GM18502 (cell line): ENCODE measurements around the gene MIDN.
"Not testable (repeated sequence)": the region's sequence is repeated elsewhere in the genome, so short reads cannot be mapped to it uniquely, and the experiment has no call there.

Experiments
- ATAC-seq: cut with Tn5 transposase; IDR thresholded peaks from one replicate; pipeline ENCODE4 v1.9.1; 2021; ENCODE audit warnings: mild to moderate bottlenecking; ENCODE audit not compliant: unreplicated experiment, poor library complexity

Gene MIDN

DNA sequence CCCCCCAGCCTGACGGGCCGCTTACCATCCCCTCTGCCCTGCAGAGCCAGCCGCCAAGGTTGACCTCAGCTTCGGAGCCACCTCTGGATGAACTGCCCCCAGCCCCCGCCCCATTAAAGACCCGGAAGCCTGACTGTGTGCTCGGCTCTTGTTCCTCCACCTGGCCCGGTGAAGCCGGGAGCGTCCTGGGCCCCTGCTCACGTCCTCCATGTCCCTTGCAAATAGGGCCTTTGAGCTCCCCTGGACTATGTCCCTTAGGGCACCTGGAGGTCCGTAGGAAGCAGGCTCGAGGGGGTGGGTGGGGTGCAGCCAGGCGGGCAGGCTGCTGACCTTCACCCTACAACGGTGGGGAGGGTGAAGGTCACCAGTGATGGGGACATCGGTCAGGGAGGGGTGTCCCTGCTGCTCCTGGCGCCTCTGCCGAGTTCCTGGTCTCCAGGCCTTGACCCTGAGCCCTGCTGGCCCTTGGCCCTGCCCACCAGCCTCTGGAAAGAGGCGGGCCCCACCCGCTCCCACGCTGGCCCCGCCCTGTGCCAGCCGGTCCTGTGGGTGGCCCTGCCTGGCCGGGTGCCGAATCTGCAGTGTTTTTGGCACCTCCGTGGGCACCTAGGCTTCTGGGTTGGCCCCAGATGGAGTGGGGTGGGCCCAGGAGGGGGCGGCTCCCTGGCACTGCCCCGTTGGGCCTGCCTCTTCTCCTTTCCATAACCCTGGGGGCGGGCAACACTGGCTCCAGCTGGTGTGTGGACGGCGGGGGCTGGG, 3.5 kb upstream of the MIDN start:
- ATAC-seq = no peak

DNA sequence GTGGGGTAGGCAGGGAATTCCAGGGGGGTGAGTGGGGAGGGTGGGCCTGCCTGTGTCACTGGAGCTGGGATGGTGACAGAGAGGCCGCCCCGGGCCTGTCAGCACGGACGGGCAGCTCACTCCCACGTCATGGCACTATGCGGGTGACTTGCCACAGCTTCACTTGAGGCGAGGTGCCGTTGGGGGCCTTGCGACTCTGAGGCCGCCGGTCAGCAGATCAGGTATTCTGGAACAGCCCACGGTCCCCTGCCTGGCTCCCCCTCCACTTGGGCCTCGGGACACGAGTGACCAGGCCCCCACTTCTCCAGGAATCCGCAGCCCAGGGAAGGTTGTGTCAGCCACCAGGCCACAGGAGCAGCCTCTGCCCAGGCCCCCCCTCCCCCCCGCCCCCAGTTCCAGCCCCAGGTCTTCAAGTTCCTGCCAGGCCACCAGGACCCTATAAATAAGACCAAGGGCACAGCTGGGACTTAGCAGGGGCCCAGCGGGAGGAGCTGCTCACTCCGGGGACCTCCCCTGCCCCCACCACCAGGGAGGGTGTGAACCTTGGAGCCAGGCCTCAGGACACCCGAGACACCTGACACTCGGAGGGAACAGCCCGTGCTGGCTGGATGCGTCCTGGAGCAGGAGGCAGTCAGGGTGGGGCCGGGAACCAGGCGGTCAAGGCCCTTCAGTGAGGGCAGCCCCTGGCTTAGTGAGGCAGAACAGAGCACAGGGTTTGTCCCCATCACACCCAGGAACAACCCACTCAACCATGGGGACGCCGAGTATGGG, 2.7 kb upstream of the MIDN start:
- no peak for ATAC-seq

DNA sequence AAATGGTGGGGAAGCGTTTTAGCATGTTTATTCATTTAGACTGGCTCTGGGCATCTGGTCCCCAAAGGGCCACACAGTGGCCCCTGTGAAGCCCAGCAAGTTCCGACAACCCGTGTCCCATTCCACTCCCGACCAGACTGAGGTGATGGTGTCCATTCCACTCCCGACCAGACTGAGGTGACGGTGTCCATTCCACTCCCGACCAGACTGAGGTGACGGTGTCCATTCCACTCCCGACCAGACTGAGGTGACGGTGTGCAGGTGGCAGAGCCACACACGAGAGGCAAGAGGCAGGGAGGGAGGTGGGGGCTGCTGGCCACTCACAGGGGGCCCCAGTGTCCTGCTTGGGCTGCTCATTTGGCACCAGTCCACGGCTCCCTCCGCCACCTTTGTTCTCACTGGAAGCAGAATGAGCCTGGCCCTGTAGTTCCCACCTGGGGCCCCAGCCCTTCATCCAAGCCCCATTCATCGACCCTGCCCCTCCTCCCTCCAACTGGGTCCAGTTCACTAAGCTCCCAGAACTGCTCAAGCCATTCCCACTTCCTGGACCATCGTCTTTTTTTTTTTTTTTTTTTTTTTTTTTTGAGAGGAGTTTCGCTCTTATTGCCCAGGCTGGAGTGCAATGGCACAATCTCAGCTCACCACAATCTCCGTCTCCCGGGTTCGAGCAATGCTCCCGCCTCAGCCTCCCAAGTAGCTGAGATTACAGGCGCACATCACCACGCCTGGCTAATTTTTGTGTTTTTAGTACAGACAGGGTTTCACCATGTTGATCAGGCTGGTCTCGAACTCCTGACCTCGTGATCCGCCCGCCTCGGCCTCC, 1.9 kb upstream of the MIDN start:
- not testable (repeated sequence) for ATAC-seq

DNA sequence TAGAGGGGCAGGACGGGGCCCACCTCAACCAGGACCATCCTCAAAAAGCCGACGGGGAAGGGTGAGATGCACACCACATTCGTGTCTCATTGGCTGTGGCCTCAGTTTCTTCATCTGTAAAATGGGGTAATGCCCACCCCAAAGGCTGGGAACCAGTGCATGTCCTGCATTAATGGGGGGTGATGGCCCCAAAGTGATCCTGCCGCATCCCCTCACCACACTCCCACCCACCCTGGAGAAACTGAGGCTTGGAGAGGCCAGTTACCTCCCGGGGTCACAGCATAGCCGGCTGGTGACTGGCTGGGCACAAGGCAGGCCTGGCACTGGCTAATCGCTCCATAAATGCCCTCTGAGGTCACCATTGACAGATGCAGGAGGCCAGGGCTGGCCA, 640 bp upstream of the MIDN start:
- ATAC-seq = no peak

- peak; percentile 36 for ATAC-seq
Measured at GRCh38 chr19:1248786-1249297, 459 bp downstream of the MIDN start.

DNA sequence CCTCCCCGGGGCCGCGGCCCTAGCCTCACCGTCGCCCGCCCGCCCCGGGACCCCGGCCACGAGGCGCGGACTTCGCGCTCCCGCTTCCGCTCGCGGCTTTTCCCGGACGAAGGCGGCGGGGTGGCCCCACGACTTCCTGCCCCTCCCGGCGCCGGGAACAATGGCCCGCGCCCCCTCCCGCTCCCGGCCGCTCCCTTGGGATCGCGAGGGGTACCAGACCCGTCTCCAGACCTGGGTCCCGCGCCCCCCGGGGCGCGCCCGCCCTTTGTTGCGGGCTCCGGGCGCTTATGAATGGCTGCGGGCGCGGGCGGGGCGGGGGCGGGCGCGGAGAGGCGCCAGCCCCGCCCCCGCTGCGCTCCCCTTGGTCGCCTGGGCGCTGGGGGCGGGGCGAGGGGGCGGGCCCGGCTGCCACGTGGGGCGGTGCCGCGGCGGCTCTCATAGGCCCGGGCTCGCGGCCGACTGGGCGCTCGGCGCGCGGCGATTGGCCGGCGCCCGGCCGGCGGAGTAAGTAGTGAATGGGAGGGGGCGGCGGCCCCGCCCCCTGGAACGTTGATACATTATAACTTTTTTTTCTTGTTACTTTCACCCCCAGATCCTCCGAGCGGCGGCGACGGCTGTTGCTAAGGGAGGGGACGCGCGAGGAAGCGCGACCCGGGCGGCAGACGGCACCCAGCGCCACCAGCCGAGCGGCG, 1.1 kb downstream of the MIDN start:
- ATAC-seq = peak; percentile 33

DNA sequence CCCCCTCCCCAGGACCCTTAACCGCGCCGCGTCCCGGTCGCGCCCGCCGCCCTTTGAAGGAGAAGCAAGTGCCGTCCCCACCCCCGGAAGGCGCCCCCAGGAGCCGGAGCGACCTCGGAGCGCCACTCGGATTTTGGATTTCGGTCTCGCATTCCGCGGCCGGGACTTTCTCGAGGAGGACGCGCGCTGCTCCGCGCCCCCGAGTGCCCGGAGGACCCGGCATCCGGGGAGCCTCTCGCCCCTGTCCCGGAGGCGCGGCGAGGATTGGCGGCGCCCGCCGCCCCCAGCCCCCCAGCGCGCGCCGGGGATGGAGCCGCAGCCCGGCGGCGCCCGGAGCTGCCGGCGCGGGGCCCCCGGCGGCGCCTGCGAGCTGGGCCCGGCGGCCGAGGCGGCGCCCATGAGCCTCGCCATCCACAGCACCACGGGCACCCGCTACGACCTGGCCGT, 1.6 kb downstream of the MIDN start:
- ATAC-seq = no peak

DNA sequence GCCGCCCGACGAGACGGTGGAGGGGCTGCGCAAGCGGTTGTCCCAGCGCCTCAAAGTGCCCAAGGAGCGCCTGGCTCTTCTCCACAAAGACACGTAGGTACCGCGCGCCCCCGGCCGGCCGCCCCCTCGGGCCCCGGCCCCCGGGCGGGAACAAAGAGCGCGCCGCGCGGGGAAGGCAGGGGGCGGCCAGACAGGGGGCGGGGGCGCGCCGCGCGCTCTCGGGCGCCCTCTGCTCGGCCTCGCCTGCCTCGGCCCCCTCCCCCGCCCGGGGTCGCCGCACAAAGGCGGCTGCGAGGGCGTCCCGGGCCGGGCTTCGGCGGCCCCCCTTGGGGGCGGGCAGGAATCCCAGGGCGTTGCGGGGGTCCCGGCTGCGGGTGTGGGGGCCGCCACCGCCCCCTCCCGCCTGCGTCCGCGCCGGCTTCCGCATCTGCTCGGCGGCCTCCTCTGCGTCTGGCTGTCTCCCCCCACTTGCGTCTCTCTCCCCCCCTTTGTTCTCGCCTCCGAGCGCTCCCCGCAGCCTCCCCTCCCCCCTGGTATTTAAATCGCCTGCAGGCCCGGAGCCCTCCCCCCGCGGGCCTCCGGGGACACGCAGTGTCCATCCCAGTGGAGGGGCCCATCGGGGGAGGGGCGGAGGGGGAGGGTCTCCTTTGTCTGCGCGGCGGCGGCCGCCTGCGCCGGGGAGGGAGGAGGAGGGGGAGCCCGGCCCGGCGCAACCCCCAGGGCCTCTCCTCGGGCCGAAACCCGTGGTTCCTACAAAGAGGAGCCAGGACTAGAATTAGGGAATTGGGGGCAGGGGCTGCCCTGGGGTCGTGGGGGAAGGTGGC, 2.3 kb downstream of the MIDN start:
- no peak for ATAC-seq

GRCh38 chr19:1251330-1252220, 3.2 kb downstream of the MIDN start:
- no peak for ATAC-seq

GRCh38 chr19:1252221-1252820, 3.9 kb downstream of the MIDN start:
- no peak for ATAC-seq

- no peak for ATAC-seq
Measured at GRCh38 chr19:1252821-1253513, 4.6 kb downstream of the MIDN start.

GRCh38 chr19:1253514-1254080, 5.2 kb downstream of the MIDN start:
- no peak for ATAC-seq

DNA sequence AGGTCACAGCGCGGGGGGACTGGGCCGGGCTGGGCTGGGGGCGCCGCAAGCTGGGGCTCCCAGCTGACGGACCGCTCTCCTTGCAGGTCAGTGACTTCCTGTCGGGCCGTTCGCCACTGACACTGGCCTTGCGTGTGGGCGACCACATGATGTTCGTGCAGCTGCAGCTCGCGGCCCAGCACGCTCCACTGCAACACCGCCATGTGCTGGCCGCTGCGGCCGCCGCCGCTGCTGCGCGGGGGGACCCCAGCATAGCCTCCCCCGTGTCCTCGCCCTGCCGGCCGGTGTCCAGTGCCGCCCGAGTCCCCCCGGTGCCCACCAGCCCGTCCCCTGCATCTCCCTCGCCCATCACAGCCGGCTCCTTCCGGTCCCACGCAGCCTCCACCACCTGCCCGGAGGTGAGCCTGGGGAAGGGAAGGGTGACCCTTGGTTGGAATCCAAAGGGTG, 5.7 kb downstream of the MIDN start:
- ATAC-seq = no peak

DNA sequence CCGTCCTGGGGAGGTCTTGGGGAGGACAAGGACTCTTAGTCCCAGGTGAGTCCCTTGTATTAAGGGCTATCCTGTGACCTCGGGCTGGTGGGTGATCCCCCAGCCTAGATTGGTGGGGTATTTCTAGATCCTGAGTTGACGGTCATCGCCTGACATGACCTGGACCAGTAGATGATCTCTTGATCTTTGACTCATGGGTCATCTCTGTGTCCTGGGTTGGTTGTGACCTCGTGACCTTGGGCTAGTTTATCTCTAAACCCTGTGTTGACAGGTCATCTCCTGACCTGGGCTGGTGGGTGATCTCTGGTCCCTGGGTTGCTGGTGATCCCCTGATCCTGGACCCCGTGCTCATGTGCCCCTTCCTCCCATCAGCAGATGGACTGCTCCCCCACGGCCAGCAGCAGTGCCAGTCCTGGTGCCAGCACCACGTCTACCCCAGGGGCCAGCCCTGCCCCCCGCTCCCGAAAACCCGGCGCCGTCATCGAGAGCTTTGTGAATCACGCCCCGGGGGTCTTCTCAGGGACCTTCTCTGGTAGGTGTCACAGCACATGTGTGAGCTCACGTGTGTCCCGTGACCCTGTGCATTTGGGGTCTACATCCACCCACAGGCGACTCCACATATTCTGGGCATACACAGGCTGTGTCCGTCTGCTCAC, 6.3 kb downstream of the MIDN start:
- no peak for ATAC-seq

DNA sequence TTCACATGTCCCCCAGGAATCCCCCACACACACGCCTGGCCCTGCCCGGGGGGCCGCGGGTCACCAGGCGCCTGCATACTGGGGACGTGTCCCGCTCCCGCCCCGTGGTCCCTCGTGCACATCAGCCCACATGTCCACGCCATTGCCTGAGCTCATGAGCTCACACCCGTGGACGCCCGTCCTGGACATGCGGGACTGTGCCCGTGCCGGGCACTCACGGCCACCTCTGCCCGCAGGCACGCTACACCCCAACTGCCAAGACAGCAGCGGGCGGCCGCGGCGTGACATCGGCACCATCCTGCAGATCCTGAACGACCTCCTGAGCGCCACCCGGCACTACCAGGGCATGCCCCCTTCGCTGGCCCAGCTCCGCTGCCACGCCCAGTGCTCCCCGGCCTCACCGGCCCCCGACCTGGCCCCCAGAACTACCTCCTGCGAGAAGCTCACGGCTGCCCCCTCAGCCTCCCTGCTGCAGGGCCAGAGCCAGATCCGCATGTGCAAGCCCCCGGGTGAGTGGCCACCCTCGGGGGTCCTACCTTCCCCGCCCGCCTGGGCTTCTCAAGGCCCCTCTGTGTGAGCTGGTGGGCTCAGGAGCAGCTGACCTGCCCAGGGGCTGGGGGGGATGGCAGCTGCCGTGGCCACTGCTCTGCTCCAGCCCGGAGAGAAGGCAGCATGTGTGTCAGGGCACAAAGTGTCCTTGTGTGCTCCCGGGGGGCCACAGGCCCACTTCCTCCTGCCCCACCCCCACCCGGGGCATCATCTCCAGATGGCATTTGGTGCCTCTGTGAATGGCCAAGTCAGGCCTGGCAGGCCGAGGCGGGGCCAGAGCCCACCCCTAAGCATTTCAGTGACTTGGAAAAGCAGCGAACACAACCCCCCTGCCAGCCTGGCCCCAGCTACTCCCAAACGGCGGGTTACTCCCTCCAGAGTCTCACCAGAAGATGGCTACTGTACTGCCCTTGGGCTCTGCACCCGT, 7.1 kb downstream of the MIDN start:
- no peak for ATAC-seq
